ENCODE data around the gene CES2. TPM values are rescaled to one million over a fixed set of nuclear protein-coding genes. Genes with fewer than 3 reads are reported as not detected.

Gene CES2
- total RNA-seq, 4 donors from 2014 or later, result 49.7 to 69.4 (median 53.6) TPM

DNA sequence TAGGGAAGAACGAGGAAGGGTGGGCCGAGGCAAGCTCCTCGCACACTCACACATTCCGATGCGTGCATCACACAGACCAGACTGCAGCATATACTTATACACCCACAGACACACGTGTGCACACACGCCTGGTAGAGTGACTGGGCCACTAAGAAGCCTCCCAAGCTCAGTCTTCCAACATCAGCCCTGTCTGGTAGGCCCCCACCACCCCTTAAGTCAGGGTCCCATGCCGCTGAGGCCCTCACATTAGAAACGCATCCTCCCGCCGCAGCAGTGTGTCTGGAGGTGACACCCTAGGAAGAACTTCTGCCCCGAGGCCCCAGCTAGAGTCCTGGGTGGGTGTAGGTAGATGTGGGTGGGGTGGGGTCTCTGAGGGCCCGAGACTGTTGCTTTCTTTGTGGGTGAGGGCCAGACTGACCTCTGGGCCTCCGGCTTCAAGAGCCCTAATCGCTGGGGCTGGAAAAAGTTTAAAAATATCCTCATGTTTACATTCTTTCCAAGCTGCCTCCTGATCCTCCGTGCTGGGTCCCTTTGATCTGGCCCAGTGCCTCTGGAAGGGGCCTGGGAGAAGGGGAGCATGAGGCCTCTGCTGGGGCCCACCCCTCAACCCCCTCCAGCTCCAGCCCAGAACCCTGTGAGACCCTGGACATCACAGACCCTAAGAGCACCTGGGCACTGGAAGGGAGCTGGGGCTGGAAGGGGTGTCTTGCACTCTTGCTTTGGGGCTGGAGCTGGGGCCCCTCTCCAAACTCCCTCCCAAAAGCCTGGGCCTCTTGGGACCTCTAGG, 30.3 kb upstream of the CES2 start:
- 54 to 61% methylated on average over 10 to 15 of the region's 16 CpGs for WGBS, 2 donors
- Histone ChIP-seq H3K36me3 (no peaks in the 10 kb centered on the region), H3K27me3 (no peaks in the 10 kb centered on the region), H3K4me3 (replicated peaks in 1 of 3) (no peak overlapping the region), H3K4me1 (peaks cover 49 to 62% of the 10 kb centered on the region in 2 donors), H3K27ac (peak overlapping the region; percentile 67 to 98 (median 89)), H3K9me3 (no peaks in the 10 kb centered on the region)
- peak in 1 of 2 donors; percentile 53 for DNase-seq
- no peak for TF ChIP-seq POLR2A (IDR thresholded peaks at IDR 0.05)
- TF ChIP-seq, protein P1, sequence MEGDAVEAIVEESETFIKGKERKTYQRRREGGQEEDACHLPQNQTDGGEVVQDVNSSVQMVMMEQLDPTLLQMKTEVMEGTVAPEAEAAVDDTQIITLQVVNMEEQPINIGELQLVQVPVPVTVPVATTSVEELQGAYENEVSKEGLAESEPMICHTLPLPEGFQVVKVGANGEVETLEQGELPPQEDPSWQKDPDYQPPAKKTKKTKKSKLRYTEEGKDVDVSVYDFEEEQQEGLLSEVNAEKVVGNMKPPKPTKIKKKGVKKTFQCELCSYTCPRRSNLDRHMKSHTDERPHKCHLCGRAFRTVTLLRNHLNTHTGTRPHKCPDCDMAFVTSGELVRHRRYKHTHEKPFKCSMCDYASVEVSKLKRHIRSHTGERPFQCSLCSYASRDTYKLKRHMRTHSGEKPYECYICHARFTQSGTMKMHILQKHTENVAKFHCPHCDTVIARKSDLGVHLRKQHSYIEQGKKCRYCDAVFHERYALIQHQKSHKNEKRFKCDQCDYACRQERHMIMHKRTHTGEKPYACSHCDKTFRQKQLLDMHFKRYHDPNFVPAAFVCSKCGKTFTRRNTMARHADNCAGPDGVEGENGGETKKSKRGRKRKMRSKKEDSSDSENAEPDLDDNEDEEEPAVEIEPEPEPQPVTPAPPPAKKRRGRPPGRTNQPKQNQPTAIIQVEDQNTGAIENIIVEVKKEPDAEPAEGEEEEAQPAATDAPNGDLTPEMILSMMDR (IDR thresholded peaks at IDR 0.05), result no peak
- intact Hi-C loops (cut with DNase I), result no loop called here

DNA sequence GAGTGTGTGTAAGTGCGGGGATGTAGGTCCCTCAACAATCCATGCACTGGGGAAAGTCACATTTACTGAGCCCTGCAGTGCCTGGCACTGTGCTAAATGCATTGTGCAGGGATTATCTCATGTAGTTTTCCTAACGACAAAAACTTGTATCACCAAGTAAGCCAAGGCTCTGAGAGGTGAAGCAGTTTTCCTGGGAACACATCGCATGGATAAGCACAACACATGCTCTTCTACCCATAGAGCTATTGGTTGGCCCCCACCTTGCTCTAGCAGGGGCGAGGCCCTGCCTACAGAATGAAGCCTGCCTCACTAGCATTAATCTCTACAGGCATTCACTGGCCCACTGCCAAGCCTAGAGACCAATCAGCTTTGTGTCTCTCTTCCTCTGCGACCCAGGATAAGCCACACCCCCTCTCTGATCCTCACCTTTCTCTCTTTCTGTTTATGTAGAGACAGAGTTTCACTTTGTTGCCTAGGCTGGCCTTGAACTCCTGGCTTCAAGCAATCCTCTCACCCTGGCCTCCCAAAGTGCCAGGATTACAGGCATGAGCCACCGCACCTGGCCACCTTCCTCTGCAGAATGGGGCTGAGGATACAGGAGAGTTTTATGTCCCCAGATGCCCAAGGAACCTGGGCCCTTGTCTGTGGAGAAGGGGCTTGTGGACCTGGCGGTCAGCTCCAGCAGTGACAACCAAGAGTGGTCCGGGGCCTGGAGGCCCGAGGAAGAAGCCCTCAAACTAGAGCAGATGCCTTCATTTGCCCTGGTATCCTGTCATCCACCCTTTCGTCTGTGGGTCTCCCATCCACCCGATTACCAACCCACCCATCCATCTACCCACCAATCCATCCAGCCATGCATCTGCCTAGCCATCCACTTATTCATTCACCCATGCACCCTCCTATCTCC, 29.4 kb upstream of the CES2 start:
- Histone ChIP-seq H3K9me3 (no peaks in the 10 kb centered on the region), H3K4me3 (replicated peaks in 1 of 3) (no peak overlapping the region), H3K27me3 (no peaks in the 10 kb centered on the region), H3K36me3 (no peaks in the 10 kb centered on the region), H3K4me1 (peaks cover 41 to 54% of the 10 kb centered on the region in 2 donors), H3K27ac (peak overlapping the region; percentile 67 to 98 (median 89))
- WGBS, 2 donors, result 64 to 67% methylated on average over 11 of the region's 11 CpGs
- intact Hi-C loops (cut with DNase I), result no loop called here
- DNase-seq, result peak; percentile 86 to 88
- TF ChIP-seq, protein P1 (IDR thresholded peaks at IDR 0.05), result no peak
- peak in 1 of 2 donors; percentile 14 for TF ChIP-seq POLR2A (IDR thresholded peaks at IDR 0.05)

DNA sequence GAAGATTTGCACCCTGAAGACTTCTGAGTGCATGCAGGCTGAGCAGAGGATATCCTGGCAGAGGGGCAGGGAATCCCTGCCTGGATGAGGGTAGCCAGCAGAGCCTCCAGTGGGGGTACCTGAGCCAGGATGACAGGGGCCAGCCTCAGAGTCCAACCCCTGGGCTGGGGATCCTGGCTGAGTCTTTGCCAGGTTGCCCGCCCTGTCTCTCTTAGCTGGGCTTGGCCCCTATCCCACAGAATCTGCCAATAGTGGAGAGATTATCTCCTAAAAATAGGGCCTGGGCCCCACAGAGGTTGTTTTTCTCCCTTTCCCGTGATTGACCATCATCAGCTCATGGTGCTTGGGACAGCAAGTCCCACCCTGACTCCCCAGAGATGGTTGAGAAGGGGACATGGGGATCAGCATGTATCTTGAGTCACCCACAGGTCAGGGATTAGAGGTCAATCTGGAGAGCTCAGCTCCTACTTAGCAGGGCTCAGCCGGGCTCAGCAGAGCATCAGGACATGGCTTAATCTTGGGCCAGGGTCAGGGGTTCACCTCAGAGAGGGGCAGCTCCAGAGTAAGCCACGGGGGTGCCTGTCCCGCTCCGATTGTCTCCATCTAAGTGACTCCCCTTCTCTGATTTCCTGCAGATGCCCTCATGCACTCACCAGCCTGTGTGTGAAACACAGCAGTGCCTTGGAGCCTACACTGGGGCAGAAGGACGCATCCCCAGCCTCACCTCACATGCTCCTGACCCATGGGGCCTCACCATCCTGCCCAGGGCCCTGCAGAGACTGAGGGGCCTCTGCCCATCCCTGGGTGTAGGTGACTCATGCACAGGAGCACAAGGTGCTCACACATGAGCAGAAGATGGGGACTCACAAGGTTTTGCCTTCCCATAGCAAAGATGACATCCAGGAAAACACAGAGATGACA, 28.1 kb upstream of the CES2 start:
- 84 to 85% methylated on average over 2 to 7 of the region's 7 CpGs for WGBS, 2 donors
- TF ChIP-seq POLR2A (IDR thresholded peaks at IDR 0.05), result no peak
- TF ChIP-seq, protein P1 (IDR thresholded peaks at IDR 0.05), result no peak
- Histone ChIP-seq H3K4me1 (peaks cover 29 to 41% of the 10 kb centered on the region in 2 donors), H3K27ac (peak overlapping the region in 2 of 3 donors; percentile 89 to 98), H3K27me3 (no peaks in the 10 kb centered on the region), H3K4me3 (replicated peaks in 1 of 3) (no peak overlapping the region), H3K9me3 (no peaks in the 10 kb centered on the region), H3K36me3 (no peaks in the 10 kb centered on the region)
- no peak for DNase-seq
- intact Hi-C loops (cut with DNase I), result no loop called here

DNA sequence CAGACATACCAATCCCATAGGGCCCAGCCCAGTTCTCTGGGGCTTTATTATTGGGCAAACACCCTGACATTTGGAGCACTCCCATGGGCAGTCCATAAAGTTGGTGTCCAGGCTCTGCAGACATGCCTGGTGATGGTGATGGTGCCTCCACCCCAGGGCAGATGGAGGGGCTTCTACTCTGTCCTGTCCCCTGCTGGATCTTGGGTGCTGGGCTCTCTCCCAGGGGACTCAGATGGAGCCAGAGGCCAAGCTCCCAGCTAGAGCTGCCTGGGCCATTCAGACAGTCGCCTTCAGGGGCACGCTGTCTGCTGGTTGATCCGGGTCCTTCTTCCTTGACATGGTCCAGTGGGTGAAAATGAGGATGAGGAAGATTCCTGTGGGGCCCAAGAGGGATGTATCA, 27.2 kb upstream of the CES2 start:
- H3K9me3 ChIP-seq, result no peaks in the 10 kb centered on the region
- H3K4me1 ChIP-seq, result peaks cover 19 to 32% of the 10 kb centered on the region in 2 donors
- intact Hi-C loops (cut with DNase I), result no loop called here
- no peak overlapping the region for H3K27ac ChIP-seq
- no peaks in the 10 kb centered on the region for H3K27me3 ChIP-seq
- no peak for DNase-seq
- TF ChIP-seq, protein P1 (IDR thresholded peaks at IDR 0.05), result no peak
- no peak for TF ChIP-seq POLR2A (IDR thresholded peaks at IDR 0.05)
- 89 to 95% methylated on average over 3 of the region's 3 CpGs for WGBS, 2 donors
- H3K4me3 ChIP-seq (replicated peaks in 1 of 3), result no peak overlapping the region
- no peaks in the 10 kb centered on the region for H3K36me3 ChIP-seq

Data from thyroid gland (tissue), 4 donors.